Measurements from ENCODE around the gene STRIP2.

Gene STRIP2

DNA sequence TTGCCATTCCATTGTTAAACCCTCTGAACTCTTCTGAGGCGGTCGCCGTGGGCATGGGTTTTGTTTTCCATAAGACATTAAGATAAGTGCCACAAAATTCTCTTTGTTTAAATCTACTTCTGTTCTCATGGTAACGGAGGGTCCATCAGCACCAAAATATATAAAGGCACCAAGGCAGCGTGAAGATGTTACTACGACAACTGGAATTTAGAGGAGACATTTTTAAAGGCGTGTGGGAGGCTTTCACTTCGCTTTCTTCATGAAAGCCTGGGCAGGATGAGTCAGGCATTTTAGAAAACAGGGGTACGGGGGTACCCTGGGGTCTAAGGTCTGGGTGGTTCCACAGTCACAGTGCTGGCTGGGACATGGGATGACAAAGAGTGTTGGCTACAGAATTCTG, 102.1 kb downstream of the STRIP2 start:
- ATAC-seq, result no peak
- TF ChIP-seq RARB (CRISPR knock-in tag; IDR thresholded peaks at IDR 0.05) (no peak), ESRRG (CRISPR knock-in tag; IDR thresholded peaks at IDR 0.05) (no peak), TOX (CRISPR knock-in tag; IDR thresholded peaks at IDR 0.05; ENCODE audit: borderline replicate concordance) (no peak), SNAI2 (CRISPR knock-in tag; IDR thresholded peaks at IDR 0.05) (no peak), ZFP30 (CRISPR knock-in tag; IDR thresholded peaks at IDR 0.05) (no peak), BACH2 (CRISPR knock-in tag; IDR thresholded peaks at IDR 0.05; ENCODE audit: borderline replicate concordance) (no peak), CSDC2 (CRISPR knock-in tag; IDR thresholded peaks at IDR 0.05) (no peak), ZNF565 (CRISPR knock-in tag; conservative IDR thresholded peaks at IDR 0.05; ENCODE audit: low read depth) (no peak), ZNF70 (CRISPR knock-in tag; IDR thresholded peaks at IDR 0.05) (no peak)
- TF ChIP-seq, protein P1, sequence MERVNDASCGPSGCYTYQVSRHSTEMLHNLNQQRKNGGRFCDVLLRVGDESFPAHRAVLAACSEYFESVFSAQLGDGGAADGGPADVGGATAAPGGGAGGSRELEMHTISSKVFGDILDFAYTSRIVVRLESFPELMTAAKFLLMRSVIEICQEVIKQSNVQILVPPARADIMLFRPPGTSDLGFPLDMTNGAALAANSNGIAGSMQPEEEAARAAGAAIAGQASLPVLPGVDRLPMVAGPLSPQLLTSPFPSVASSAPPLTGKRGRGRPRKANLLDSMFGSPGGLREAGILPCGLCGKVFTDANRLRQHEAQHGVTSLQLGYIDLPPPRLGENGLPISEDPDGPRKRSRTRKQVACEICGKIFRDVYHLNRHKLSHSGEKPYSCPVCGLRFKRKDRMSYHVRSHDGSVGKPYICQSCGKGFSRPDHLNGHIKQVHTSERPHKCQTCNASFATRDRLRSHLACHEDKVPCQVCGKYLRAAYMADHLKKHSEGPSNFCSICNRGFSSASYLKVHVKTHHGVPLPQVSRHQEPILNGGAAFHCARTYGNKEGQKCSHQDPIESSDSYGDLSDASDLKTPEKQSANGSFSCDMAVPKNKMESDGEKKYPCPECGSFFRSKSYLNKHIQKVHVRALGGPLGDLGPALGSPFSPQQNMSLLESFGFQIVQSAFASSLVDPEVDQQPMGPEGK (CRISPR knock-in tag; IDR thresholded peaks at IDR 0.05; ENCODE audit: borderline replicate concordance), result no peak
